GM19193 (cell line): Measurements from ENCODE around the gene INHA.

Experiments used
- POLR2A ChIP-seq: IDR thresholded peaks from 4 replicates; pipeline ENCODE4 v1.6.1; 2011; ENCODE audit not compliant: insufficient read depth, insufficient read length; ENCODE audit errors: extremely low read depth

The INHA gene

GRCh38 chr2:219560893-219561178 lies 11.3 kb upstream of the INHA start:
- TF ChIP-seq POLR2A: no peak

GRCh38 chr2:219561179-219562048 lies 10.7 kb upstream of the INHA start:
- no peak for TF ChIP-seq POLR2A

- no peak for TF ChIP-seq POLR2A
Measured at GRCh38 chr2:219562049-219563020, 9.8 kb upstream of the INHA start.

GRCh38 chr2:219563271-219563928 lies 8.7 kb upstream of the INHA start:
- no peak for TF ChIP-seq POLR2A

- TF ChIP-seq POLR2A: no peak
Measured at GRCh38 chr2:219565130-219566080, 6.7 kb upstream of the INHA start.

- TF ChIP-seq POLR2A: no peak
Measured at GRCh38 chr2:219566640-219567039, 5.5 kb upstream of the INHA start.

GRCh38 chr2:219567131-219567530 lies 5.0 kb upstream of the INHA start:
- TF ChIP-seq POLR2A: no peak

- no peak for TF ChIP-seq POLR2A
Measured at GRCh38 chr2:219567791-219568361, 4.2 kb upstream of the INHA start.

- TF ChIP-seq POLR2A: no peak
Measured at GRCh38 chr2:219569041-219569440, 3.1 kb upstream of the INHA start.

- TF ChIP-seq POLR2A: no peak
Measured at GRCh38 chr2:219569635-219570034, 2.5 kb upstream of the INHA start.

- no peak for TF ChIP-seq POLR2A
Measured at GRCh38 chr2:219570194-219570923, 1.8 kb upstream of the INHA start.

GRCh38 chr2:219570924-219571310 lies 1.2 kb upstream of the INHA start:
- no peak for TF ChIP-seq POLR2A
